ENCODE data around the gene ENAM.
"Not testable (repeated sequence)": the region's sequence is repeated elsewhere in the genome, so short reads cannot be mapped to it uniquely, and the experiment has no call there.

The ENAM gene

GRCh38 chr4:70680934-70681333 is 52.4 kb downstream of the ENAM start:
- DNase-seq (ENCODE audit: low read depth), result no peak

- DNase-seq (ENCODE audit: low read depth), result no peak
Observed at GRCh38 chr4:70681704-70682103, 53.2 kb downstream of the ENAM start.

GRCh38 chr4:70682142-70682541 is 53.6 kb downstream of the ENAM start:
- not testable (repeated sequence) for DNase-seq (ENCODE audit: low read depth)

- DNase-seq (ENCODE audit: low read depth), result no peak
Observed at GRCh38 chr4:70687392-70687791, 58.8 kb downstream of the ENAM start.

- peak; percentile 87 for DNase-seq (ENCODE audit: low read depth)
Observed at GRCh38 chr4:70687821-70688794, 59.6 kb downstream of the ENAM start, which contains the start of gene UTP3. TSS of gene UTP3 (plus strand) at chr4:70688532. CDS start at chr4:70688678, 146 bp downstream.

GRCh38 chr4:70688795-70689231 is 60.3 kb downstream of the ENAM start:
- DNase-seq (ENCODE audit: low read depth), result no peak

GRCh38 chr4:70691661-70692060 is 63.1 kb downstream of the ENAM start:
- no peak for DNase-seq (ENCODE audit: low read depth)

- DNase-seq (ENCODE audit: low read depth), result not testable (repeated sequence)
Observed at GRCh38 chr4:70694633-70695032, 66.1 kb downstream of the ENAM start.

Data from T follicular helper cell (primary cell).